ENCODE data around the gene INSR. TPM values are rescaled to one million over a fixed set of nuclear protein-coding genes. Genes with fewer than 3 reads are reported as not detected.

The INSR gene
- total RNA-seq, 1 donor = 44.2 TPM

DNA sequence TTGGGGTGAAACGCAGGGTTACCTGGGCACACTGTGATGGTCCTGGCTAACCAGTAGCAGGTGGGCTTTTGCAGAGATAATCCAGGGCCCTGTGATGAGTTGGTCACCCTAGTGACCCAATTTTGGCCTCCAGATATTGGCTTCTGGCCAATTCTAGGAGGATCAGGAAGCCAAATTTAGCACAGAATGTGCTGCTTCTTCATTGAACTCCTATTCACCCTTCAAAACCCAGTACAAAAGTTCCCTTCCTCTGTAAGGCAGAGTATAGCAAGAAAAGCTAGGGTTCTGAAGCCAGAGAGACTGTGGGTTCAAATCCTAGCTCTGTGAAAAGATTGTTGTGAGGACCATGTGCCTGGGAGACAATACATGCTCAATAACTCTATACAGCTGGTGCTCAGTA, 70.8 kb downstream of the INSR start:
- Histone ChIP-seq H4K20me1 (ENCODE audit: insufficient read depth, low read length) (peaks cover 20% of the 10 kb centered on the region), H3K4me2 (ENCODE audit: insufficient read depth, low read length) (no peak overlapping the region), H2AFZ (ENCODE audit: low read length) (no peak overlapping the region), H3K27me3 (ENCODE audit: insufficient read depth, low read length) (peaks cover 3% of the 10 kb centered on the region), H3K79me2 (ENCODE audit: insufficient read depth, low read length) (no peaks in the 10 kb centered on the region), H3K27ac (ENCODE audit: low read depth, low read length) (no peak overlapping the region), H3K4me1 (ENCODE audit: insufficient read depth, low read length) (no peaks in the 10 kb centered on the region), H3K4me3 (ENCODE audit: insufficient read depth, low read length) (no peak overlapping the region), H3K9me3 (ENCODE audit: low read depth, low read length) (no peaks in the 10 kb centered on the region), H3K36me3 (ENCODE audit: insufficient read depth, low read length) (no peaks in the 10 kb centered on the region)
- no peak for TF ChIP-seq CTCF (IDR thresholded peaks at IDR 0.05; ENCODE audit: extremely low read depth, low read depth, low read length)
- peak; percentile 50 for DNase-seq (ENCODE audit: insufficient read length, low spot score, missing footprints)

DNA sequence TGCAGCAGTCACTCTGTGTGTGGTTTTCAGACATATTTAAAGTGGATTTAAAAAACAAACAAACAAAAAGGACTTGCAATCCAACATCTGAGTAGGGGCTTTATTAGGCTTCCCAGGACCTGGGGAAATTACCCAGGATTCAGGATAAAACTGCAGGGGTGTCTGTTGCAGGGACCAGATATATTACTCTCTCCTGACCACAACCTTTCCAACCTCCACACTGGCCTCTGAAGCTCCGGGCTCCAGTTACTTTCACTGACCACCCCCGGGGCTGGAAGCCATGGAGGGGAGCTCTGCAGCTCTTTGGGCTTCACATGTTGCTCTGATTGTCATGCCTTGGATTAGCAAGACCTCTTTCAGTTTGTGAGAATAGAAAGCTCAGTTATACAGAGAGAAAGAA, 75.2 kb downstream of the INSR start:
- Histone ChIP-seq H2AFZ (ENCODE audit: low read length) (no peak overlapping the region), H3K36me3 (ENCODE audit: insufficient read depth, low read length) (no peaks in the 10 kb centered on the region), H4K20me1 (ENCODE audit: insufficient read depth, low read length) (peaks cover 8% of the 10 kb centered on the region), H3K27ac (ENCODE audit: low read depth, low read length) (no peak overlapping the region), H3K4me2 (ENCODE audit: insufficient read depth, low read length) (no peak overlapping the region), H3K27me3 (ENCODE audit: insufficient read depth, low read length) (no peaks in the 10 kb centered on the region), H3K9me3 (ENCODE audit: low read depth, low read length) (no peaks in the 10 kb centered on the region), H3K4me1 (ENCODE audit: insufficient read depth, low read length) (no peaks in the 10 kb centered on the region), H3K79me2 (ENCODE audit: insufficient read depth, low read length) (no peaks in the 10 kb centered on the region), H3K4me3 (ENCODE audit: insufficient read depth, low read length) (no peak overlapping the region)
- DNase-seq (ENCODE audit: insufficient read length, low spot score, missing footprints) = no peak
- no peak for TF ChIP-seq CTCF (IDR thresholded peaks at IDR 0.05; ENCODE audit: extremely low read depth, low read depth, low read length)

DNA sequence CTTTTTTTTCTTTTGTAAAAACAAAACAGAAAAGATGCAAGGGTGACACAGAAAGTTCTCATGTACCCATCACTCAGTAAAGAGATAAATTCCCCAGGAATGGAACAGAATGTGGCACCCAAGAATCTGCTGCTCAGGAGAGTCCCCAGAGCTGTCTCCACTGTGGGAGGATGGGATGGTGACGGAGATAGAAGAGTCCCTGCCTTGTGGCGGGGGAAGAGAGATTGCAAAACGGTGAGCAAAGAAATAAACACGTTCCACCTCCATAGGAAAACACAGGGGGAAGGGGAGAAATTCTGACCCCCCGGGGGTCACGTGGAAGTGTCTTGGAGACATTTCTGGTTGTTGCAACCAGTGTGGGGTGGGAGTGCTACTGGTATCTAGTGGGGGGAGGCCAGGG, 76.4 kb downstream of the INSR start:
- Histone ChIP-seq H3K4me3 (ENCODE audit: insufficient read depth, low read length) (no peak overlapping the region), H3K79me2 (ENCODE audit: insufficient read depth, low read length) (no peaks in the 10 kb centered on the region), H3K27ac (ENCODE audit: low read depth, low read length) (no peak overlapping the region), H2AFZ (ENCODE audit: low read length) (no peak overlapping the region), H3K9me3 (ENCODE audit: low read depth, low read length) (no peaks in the 10 kb centered on the region), H3K4me1 (ENCODE audit: insufficient read depth, low read length) (no peaks in the 10 kb centered on the region), H3K4me2 (ENCODE audit: insufficient read depth, low read length) (no peak overlapping the region), H3K27me3 (ENCODE audit: insufficient read depth, low read length) (no peaks in the 10 kb centered on the region), H4K20me1 (ENCODE audit: insufficient read depth, low read length) (peaks cover 3% of the 10 kb centered on the region), H3K36me3 (ENCODE audit: insufficient read depth, low read length) (no peaks in the 10 kb centered on the region)
- DNase-seq (ENCODE audit: insufficient read length, low spot score, missing footprints) = no peak
- no peak for TF ChIP-seq CTCF (IDR thresholded peaks at IDR 0.05; ENCODE audit: extremely low read depth, low read depth, low read length)

GRCh38 chr19:7216373-7216902, 77.8 kb downstream of the INSR start:
- DNase-seq (ENCODE audit: insufficient read length, low spot score, missing footprints) = no peak
- H3K4me2 ChIP-seq (ENCODE audit: insufficient read depth, low read length) = no peak overlapping the region
- H3K27me3 ChIP-seq (ENCODE audit: insufficient read depth, low read length) = no peaks in the 10 kb centered on the region
- no peaks in the 10 kb centered on the region for H3K79me2 ChIP-seq (ENCODE audit: insufficient read depth, low read length)
- no peaks in the 10 kb centered on the region for H3K36me3 ChIP-seq (ENCODE audit: insufficient read depth, low read length)
- no peak overlapping the region for H2AFZ ChIP-seq (ENCODE audit: low read length)
- H4K20me1 ChIP-seq (ENCODE audit: insufficient read depth, low read length) = no peaks in the 10 kb centered on the region
- TF ChIP-seq CTCF (IDR thresholded peaks at IDR 0.05; ENCODE audit: extremely low read depth, low read depth, low read length) = no peak
- no peaks in the 10 kb centered on the region for H3K9me3 ChIP-seq (ENCODE audit: low read depth, low read length)
- H3K4me1 ChIP-seq (ENCODE audit: insufficient read depth, low read length) = no peaks in the 10 kb centered on the region
- no peak overlapping the region for H3K27ac ChIP-seq (ENCODE audit: low read depth, low read length)
- no peak overlapping the region for H3K4me3 ChIP-seq (ENCODE audit: insufficient read depth, low read length)
